ENCODE results near the gene TMTC1.

- TF ChIP-seq, protein P1, sequence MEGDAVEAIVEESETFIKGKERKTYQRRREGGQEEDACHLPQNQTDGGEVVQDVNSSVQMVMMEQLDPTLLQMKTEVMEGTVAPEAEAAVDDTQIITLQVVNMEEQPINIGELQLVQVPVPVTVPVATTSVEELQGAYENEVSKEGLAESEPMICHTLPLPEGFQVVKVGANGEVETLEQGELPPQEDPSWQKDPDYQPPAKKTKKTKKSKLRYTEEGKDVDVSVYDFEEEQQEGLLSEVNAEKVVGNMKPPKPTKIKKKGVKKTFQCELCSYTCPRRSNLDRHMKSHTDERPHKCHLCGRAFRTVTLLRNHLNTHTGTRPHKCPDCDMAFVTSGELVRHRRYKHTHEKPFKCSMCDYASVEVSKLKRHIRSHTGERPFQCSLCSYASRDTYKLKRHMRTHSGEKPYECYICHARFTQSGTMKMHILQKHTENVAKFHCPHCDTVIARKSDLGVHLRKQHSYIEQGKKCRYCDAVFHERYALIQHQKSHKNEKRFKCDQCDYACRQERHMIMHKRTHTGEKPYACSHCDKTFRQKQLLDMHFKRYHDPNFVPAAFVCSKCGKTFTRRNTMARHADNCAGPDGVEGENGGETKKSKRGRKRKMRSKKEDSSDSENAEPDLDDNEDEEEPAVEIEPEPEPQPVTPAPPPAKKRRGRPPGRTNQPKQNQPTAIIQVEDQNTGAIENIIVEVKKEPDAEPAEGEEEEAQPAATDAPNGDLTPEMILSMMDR (IDR thresholded peaks at IDR 0.05) = no peak
- TF ChIP-seq POLR2A (IDR thresholded peaks at IDR 0.05) = no peak
These were observed 139.1 kb downstream of the TMTC1 start for GRCh38 chr12:29644536-29645162.

Data from heart left ventricle (tissue), 13 donors.